Karpas-422 (cell line): ENCODE measurements around the gene RPS8. TPM values are rescaled to one million over a fixed set of nuclear protein-coding genes. Genes with fewer than 3 reads are reported as not detected.

Experiments
- DNase-seq: peaks from one replicate; pipeline ENCODE4 v3.0.0-alpha.2; 2015
- H2AFZ ChIP-seq: fragments of 200-600 bp; sonication (generic); 2 replicates; pipeline ENCODE4 v1.6.1; 2014; ENCODE audit warnings: antibody characterized with exemption, low read length, mixed read lengths
- H3K27ac ChIP-seq: fragments of 200-600 bp; sonication (generic); 2 replicates; pipeline ENCODE4 v1.5.1; 2014; ENCODE audit warnings: mild to moderate bottlenecking, low read length, moderate library complexity
- H3K27me3 ChIP-seq: fragments of 200-600 bp; sonication (generic); 2 replicates; pipeline ENCODE4 v1.6.1; 2014; ENCODE audit warnings: low read length, mixed read lengths
- H3K36me3 ChIP-seq: fragments of 200-600 bp; sonication (generic); 2 replicates; pipeline ENCODE4 v1.6.1; 2014; ENCODE audit warnings: low read length, mixed read lengths; ENCODE audit not compliant: insufficient read depth
- H3K4me1 ChIP-seq: fragments of 200-600 bp; sonication (generic); 2 replicates; pipeline ENCODE4 v1.6.1; 2014; ENCODE audit warnings: mild to moderate bottlenecking, low read length, mixed read lengths
- H3K4me2 ChIP-seq: fragments of 200-600 bp; sonication (generic); 2 replicates; pipeline ENCODE4 v1.6.1; 2014; ENCODE audit warnings: low read length, low read depth, mild to moderate bottlenecking; ENCODE audit not compliant: poor library complexity, severe bottlenecking
- H3K4me3 ChIP-seq: fragments of 200-600 bp; sonication (generic); 2 replicates; pipeline ENCODE4 v1.5.1; 2014; ENCODE audit warnings: mild to moderate bottlenecking, antibody characterized with exemption, low read length, mixed read lengths
- H3K79me2 ChIP-seq: fragments of 200-600 bp; sonication (generic); 2 replicates; pipeline ENCODE4 v1.6.1; 2014; ENCODE audit warnings: mild to moderate bottlenecking, low read length, mixed read lengths
- H3K9ac ChIP-seq: fragments of 200-600 bp; sonication (generic); 2 replicates; pipeline ENCODE4 v1.6.0; 2014; ENCODE audit warnings: low read length
- H3K9me2 ChIP-seq: fragments of 200-600 bp; sonication (generic), shearing (Covaris generic); replicated peaks from 2 replicates; pipeline ENCODE4 v1.6.0; 2014; ENCODE audit warnings: mild to moderate bottlenecking, low read length, moderate library complexity; ENCODE audit not compliant: insufficient read depth
- H3K9me3 ChIP-seq: fragments of 300-700, 200-600 bp; sonication (generic); 2 replicates; pipeline ENCODE4 v1.6.1; 2014; ENCODE audit warnings: low read length, mixed read lengths
- H4K20me1 ChIP-seq: fragments of 200-600 bp; sonication (generic); 2 replicates; pipeline ENCODE4 v1.6.1; 2014; ENCODE audit warnings: mild to moderate bottlenecking, antibody characterized with exemption, low read length, low read depth; ENCODE audit not compliant: insufficient read depth
- total RNA-seq: library from RNA; depleted of rRNA; stranded (reverse); fragments of >200 nt; shearing (Covaris generic); gene quantifications from 2 replicates; pipeline ENCODE4 v1.2.3, GENCODE V29; 2014; ENCODE audit warnings: low replicate concordance

RPS8 gene
- total RNA-seq, 1 experiment from 2014 or later: 3,372 TPM

DNA sequence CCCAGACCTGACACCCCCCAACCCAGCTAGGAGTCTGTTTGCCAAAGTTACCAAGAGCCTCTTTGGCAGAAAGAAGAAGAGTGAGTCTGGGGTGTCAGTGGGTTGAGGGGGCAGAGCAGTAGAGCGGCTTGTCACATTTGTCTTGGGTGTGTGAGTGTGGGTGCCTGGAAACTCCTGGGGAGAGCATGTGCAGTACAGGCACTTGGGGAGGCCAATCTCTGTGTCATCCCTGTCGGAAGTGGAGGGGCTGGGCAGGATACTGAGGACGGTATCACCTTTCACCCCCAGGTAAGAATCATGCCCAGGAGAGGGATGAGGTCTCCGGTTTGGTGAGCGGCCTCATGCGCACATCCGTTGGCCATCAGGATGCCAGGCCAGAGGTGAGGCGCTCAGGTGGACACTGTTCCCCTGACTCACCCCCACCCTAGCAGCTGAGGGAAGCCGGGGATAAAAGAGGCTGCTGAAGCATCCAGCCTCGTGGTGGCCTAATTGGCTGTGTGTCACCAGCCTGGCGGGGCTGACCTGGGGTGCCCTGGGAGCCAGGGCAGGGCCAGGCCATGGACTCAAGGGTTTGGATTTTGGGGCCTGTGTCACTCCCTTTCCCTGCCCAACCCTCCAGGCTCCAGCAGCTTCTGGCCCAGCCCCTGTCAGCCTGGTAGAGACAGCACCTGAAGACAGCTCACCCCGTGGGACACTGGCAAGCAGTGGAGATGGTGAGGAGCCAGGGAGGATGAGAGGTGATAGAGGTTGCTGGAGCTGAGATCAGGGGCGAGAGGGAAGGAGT, 28.2 kb downstream of the RPS8 start:
- H3K4me2 ChIP-seq: no peak overlapping the region
- H3K9me2 ChIP-seq: no peaks in the 10 kb centered on the region
- no peaks in the 10 kb centered on the region; the same call in 1 of the 2 replicates for H4K20me1 ChIP-seq
- no peak overlapping the region for H3K27ac ChIP-seq
- H3K27me3 ChIP-seq: no peaks in the 10 kb centered on the region
- H3K4me3 ChIP-seq: no peak overlapping the region
- H2AFZ ChIP-seq: no peak overlapping the region
- no peak overlapping the region for H3K9ac ChIP-seq
- peaks cover 43% of the 10 kb centered on the region for H3K4me1 ChIP-seq
- DNase-seq: no peak
- peaks cover 13% of the 10 kb centered on the region for H3K79me2 ChIP-seq
- peaks cover 7% of the 10 kb centered on the region; the same call in 1 of the 2 replicates for H3K36me3 ChIP-seq
- no peaks in the 10 kb centered on the region for H3K9me3 ChIP-seq

DNA sequence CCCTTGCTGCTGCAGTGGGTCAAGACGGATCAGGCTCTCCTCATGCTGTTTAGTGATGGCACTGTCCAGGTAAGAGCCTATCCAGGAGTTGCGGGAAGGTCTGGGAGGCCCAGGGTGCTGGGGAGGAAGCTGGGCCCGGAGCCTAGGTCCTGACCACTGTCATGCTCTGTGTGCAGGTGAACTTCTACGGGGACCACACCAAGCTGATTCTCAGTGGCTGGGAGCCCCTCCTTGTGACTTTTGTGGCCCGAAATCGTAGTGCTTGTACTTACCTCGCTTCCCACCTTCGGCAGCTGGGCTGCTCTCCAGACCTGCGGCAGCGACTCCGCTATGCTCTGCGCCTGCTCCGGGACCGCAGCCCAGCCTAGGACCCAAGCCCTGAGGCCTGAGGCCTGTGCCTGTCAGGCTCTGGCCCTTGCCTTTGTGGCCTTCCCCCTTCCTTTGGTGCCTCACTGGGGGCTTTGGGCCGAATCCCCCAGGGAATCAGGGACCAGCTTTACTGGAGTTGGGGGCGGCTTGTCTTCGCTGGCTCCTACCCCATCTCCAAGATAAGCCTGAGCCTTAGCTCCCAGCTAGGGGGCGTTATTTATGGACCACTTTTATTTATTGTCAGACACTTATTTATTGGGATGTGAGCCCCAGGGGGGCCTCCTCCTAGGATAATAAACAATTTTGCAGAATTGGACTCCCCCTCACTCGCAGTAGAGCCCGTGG, 30.1 kb downstream of the RPS8 start:
- no peak overlapping the region for H3K9ac ChIP-seq
- no peak overlapping the region for H3K27ac ChIP-seq

DNA sequence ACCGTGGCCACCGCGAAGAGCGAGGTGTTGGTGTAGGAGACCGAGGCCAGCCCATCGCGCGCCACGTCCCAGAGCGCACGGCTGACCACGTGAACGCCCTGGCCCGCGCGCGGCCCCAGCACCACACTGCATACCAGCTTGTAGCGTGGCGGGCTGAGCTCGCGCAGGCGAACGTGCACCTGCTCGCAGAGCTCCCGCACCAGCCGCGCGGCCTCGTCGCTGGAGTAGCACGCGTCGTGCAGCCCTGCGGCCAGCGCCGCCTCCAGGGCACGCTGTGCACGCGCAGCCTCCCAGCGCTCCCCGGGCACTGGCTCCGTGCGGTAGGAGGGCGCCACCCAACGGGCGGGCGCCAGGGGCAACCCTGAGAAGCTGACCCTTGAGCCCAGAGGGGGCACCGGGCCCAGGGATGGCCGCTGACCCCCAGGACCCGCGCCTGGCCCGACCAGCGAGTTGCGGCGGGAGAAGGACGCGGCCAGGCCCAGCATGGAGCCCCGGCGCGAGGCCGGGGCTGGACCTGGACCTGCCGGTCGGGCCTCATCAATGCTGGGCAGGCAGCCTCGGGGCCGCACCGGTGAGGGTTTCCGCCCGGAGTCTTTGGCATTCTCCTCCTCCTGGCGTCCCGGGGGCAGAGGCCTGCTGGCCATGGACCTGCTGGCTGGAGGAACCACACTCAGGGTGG, 30.8 kb downstream of the RPS8 start:
- H3K4me1 ChIP-seq: peaks cover 43% of the 10 kb centered on the region
- H3K36me3 ChIP-seq: peaks cover 7% of the 10 kb centered on the region; the same call in 1 of the 2 replicates
- H3K4me3 ChIP-seq: no peak overlapping the region
- H3K79me2 ChIP-seq: peaks cover 7% of the 10 kb centered on the region
- no peak overlapping the region for H3K4me2 ChIP-seq
- no peak overlapping the region for H2AFZ ChIP-seq
- H3K27ac ChIP-seq: no peak overlapping the region
- H3K9me2 ChIP-seq: no peaks in the 10 kb centered on the region
- H4K20me1 ChIP-seq: no peaks in the 10 kb centered on the region; the same call in 1 of the 2 replicates
- H3K9me3 ChIP-seq: no peaks in the 10 kb centered on the region
- no peak for DNase-seq
- H3K27me3 ChIP-seq: no peaks in the 10 kb centered on the region
- no peak overlapping the region for H3K9ac ChIP-seq

More for the DNA sequence above, 30.1 kb downstream of the RPS8 start:
- peaks cover 12% of the 10 kb centered on the region for H3K79me2 ChIP-seq
- no peaks in the 10 kb centered on the region for H3K9me3 ChIP-seq
- H4K20me1 ChIP-seq: no peaks in the 10 kb centered on the region; the same call in 1 of the 2 replicates
- peaks cover 7% of the 10 kb centered on the region; the same call in 1 of the 2 replicates for H3K36me3 ChIP-seq
- H3K4me1 ChIP-seq: peaks cover 46% of the 10 kb centered on the region
- H3K4me3 ChIP-seq: no peak overlapping the region
- no peaks in the 10 kb centered on the region for H3K9me2 ChIP-seq
- no peak for DNase-seq
- no peak overlapping the region for H3K4me2 ChIP-seq
- H2AFZ ChIP-seq: no peak overlapping the region
- no peaks in the 10 kb centered on the region for H3K27me3 ChIP-seq

DNA sequence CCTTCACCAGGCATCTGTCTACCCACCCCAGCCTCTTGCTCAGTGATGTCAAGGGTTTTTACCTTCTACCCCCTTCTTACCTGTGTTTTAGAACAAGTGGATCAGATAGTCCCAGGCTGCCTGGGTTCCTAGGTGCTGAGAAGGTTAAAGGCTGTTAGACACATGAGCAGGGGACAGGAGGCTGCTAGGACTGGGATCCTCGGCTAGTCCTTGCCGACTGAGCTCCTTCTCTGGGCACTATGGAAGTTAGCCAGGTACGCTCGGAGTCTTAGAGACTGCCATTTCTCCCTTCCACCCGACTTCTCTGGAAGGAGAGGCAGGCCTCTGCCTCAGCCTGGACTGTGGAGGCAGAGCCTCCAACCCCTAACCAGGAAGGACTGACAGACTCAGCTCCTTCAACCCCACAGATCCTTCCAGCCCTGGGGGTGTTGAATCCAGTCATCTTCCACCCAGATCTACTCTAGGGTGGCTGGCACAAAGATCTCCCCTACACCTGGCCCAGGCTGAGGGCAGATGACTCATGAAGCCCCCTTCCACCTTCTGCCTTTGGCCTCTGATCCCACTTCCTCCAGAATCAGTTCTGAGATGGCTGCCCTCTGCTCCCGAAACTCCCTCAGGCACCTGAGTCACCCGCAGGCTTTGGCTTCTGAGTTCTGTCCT, 31.5 kb downstream of the RPS8 start, which contains the start of gene DYNLT4:
Gene DYNLT4, minus strand, starts transcription at position 648 of the 660 bp plus-strand sequence. CDS start 683 bp downstream, outside the sequence.
- H3K36me3 ChIP-seq: peaks cover 7% of the 10 kb centered on the region; the same call in 1 of the 2 replicates
- peak within 1 kb of the TSS; percentile 19 for H3K4me2 ChIP-seq
- H3K27me3 ChIP-seq: no peaks in the 10 kb centered on the region
- peak within 1 kb of the TSS; percentile 17; the same call in 1 of the 2 replicates for H3K27ac ChIP-seq
- peaks cover 5% of the 10 kb centered on the region for H3K79me2 ChIP-seq
- no peaks in the 10 kb centered on the region; the same call in 1 of the 2 replicates for H4K20me1 ChIP-seq
- H3K9me3 ChIP-seq: no peaks in the 10 kb centered on the region
- no peak within 1 kb of the TSS for H3K4me3 ChIP-seq
- H3K4me1 ChIP-seq: peaks cover 37% of the 10 kb centered on the region
- H3K9me2 ChIP-seq: no peaks in the 10 kb centered on the region
- no peak for DNase-seq
- no peak within 1 kb of the TSS for H2AFZ ChIP-seq
- H3K9ac ChIP-seq: peak within 1 kb of the TSS; percentile 22

DNA sequence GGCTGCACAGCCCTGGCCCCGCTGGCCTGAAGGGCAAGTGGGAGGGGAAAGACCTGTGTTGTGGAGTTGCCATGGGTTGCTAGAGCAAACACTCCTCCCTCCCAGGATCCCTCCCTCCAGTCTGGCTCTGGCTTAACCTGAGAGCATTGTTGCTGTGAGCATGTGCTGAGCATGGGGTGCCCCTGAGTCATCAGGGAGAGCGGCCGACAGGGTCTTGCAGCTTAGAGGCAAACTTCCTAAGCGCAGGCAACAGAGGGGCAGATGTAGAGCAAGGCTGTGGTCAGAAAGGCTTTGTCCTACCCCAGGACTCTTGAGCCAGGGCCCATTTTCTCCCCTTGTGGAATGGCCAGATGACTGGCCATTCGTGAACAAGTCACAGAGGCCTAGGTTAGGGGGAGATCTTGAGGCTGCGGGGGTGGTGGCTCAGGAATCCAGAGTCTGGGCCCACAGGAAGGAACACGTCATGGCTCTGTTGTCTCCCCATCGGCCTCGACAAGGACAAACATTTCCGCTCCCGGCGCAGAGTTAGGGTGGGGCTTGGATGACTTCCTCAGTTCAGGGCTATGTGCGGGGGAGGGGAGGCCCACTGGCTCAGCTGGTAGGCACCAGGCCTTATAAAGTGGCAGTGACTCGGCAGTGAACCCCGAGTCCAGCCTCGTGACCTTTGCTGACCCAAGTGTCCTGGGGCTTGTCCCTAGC, 32.2 kb downstream of the RPS8 start:
- Histone ChIP-seq H3K9me3 (no peaks in the 10 kb centered on the region), H3K36me3 (peaks cover 7% of the 10 kb centered on the region; the same call in 1 of the 2 replicates), H3K4me3 (no peak overlapping the region), H3K4me2 (peak overlapping the region; percentile 19), H3K79me2 (no peaks in the 10 kb centered on the region), H3K27me3 (no peaks in the 10 kb centered on the region), H3K9me2 (no peaks in the 10 kb centered on the region), H3K27ac (peak overlapping the region; percentile 17; the same call in 1 of the 2 replicates), H3K4me1 (peaks cover 32% of the 10 kb centered on the region), H3K9ac (peak overlapping the region; percentile 22), H4K20me1 (no peaks in the 10 kb centered on the region), H2AFZ (no peak overlapping the region)
- peak; percentile 71 for DNase-seq

DNA sequence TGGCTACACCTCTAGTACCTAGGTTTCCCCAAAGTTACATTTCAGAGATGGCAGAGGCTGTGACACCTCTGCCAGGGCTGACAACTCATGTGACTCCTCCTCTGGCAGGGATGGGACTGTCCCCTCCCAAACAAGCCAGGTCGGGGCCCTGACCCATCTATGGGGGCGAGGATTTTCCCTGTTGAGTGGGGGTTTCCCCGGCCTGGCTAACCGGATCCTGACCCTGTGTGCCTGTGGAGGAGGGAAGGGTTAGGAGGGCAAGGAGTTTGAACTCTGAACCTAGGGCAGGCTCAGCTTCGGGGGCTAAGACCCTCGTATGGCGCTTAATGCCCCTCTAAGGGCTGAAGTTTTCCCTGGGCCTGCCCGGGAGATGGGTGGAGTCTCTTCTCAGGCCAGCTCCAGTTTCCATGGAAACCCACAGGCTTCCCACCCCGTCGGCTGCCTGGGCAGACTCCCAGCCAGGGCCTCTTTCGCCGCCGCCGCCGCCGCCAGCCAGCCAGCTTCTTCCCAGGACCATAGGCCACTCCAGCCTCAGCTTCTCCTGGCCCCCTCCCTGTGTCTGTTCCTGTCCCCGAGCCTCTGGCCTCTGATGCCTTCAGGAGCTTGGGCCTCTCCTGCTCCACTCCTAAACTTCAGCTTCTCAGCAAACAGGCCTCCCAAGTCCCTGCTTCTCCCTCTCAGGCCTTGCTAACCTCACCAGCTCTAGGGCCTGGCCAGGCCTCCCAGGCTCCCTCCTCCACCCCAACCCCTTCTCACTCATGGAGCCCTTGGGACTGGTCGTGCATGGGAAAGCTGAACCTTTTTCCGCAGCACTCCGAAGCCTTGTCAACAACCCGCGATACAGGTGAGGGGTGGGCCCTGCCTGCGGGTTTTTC, 33.0 kb downstream of the RPS8 start, which contains the start of gene BTBD19:
Gene BTBD19, plus strand, starts transcription at position 461 of the 875 bp plus-strand sequence. Its CDS starts 298 bp downstream, at position 759.
- Histone ChIP-seq H3K4me2 (peak within 1 kb of the TSS; percentile 19), H3K4me3 (no peak within 1 kb of the TSS), H3K36me3 (peaks cover 4% of the 10 kb centered on the region; the same call in 1 of the 2 replicates), H3K9me3 (no peaks in the 10 kb centered on the region), H3K27ac (peak within 1 kb of the TSS; percentile 55), H3K27me3 (no peaks in the 10 kb centered on the region), H4K20me1 (no peaks in the 10 kb centered on the region), H3K9me2 (no peaks in the 10 kb centered on the region), H3K79me2 (no peaks in the 10 kb centered on the region), H2AFZ (no peak within 1 kb of the TSS), H3K9ac (peak within 1 kb of the TSS; percentile 23), H3K4me1 (peaks cover 32% of the 10 kb centered on the region)
- DNase-seq: no peak
